Keratinocyte (primary cell): ENCODE measurements around the gene TP73. TPM values are rescaled to one million over a fixed set of nuclear protein-coding genes. Genes with fewer than 3 reads are reported as not detected.

ENCODE experiments used
- DNase-seq: peaks from one replicate; pipeline ENCODE4 v3.0.0-alpha.2; 2011; ENCODE audit warnings: low read depth, missing footprints, low spot score
- FAIRE-seq: peaks from 2 replicates; lab custom pipeline; 2011; peaks lifted over from hg19 to GRCh38; lab: Jason Lieb, UNC
- H2AFZ ChIP-seq: 2 replicates; pipeline ENCODE4 v1.6.0; 2012; ENCODE audit warnings: low read length, control low read depth, inconsistent platforms; ENCODE audit not compliant: control insufficient read depth
- H3K27ac ChIP-seq: 2 replicates; pipeline ENCODE4 v1.5.1; 2011; ENCODE audit warnings: low read length; ENCODE audit not compliant: control insufficient read depth, insufficient read depth
- H3K27me3 ChIP-seq: 3 replicates; pipeline ENCODE4 v1.6.0; 2011; ENCODE audit warnings: low read length; ENCODE audit not compliant: control insufficient read depth, insufficient read depth; ENCODE audit errors: extremely low read depth
- H3K36me3 ChIP-seq, 2 experiments: 2 replicates in 1 of 2; 3 replicates in 1 of 2; pipeline ENCODE4 v1.5.1; 2011; ENCODE audit warnings: low read length in 2 of 2, mild to moderate bottlenecking in 1 of 2; ENCODE audit not compliant: control insufficient read depth in 2 of 2, insufficient read depth in 2 of 2; ENCODE audit errors: extremely low read depth in 1 of 2
- H3K4me1 ChIP-seq: 3 replicates; pipeline ENCODE4 v1.5.1; 2011; ENCODE audit warnings: low read length; ENCODE audit not compliant: control insufficient read depth, insufficient read depth; ENCODE audit errors: extremely low read depth
- H3K4me2 ChIP-seq: 3 replicates; pipeline ENCODE4 v1.6.0; 2011; ENCODE audit warnings: low read depth, low read length; ENCODE audit not compliant: control insufficient read depth, insufficient read depth; ENCODE audit errors: extremely low read depth
- H3K4me3 ChIP-seq, 3 experiments: fragments of 200-600 bp in 1 of 3; sonication (generic) in 1 of 3; 2 replicates in 2 of 3; 3 replicates in 1 of 3; pipeline ENCODE4 v1.5.1; 2011 to 2016; ENCODE audit warnings: low read length in 3 of 3, mild to moderate bottlenecking in 3 of 3, control low read depth in 2 of 3, inconsistent platforms in 1 of 3, low read depth in 1 of 3, mixed read lengths in 1 of 3, mixed run types in 1 of 3, moderate library complexity in 1 of 3; ENCODE audit not compliant: control insufficient read depth in 2 of 3, insufficient read depth in 2 of 3; ENCODE audit errors: extremely low read depth in 1 of 3
- H3K79me2 ChIP-seq: 2 replicates; pipeline ENCODE4 v1.6.0; 2012; ENCODE audit warnings: low read length; ENCODE audit not compliant: control insufficient read depth, insufficient read depth
- H3K9ac ChIP-seq: 3 replicates; pipeline ENCODE4 v1.6.0; 2011; ENCODE audit warnings: low read length; ENCODE audit not compliant: control insufficient read depth, insufficient read depth; ENCODE audit errors: extremely low read depth
- H3K9me1 ChIP-seq: 3 replicates; pipeline ENCODE4 v1.6.0; 2011; ENCODE audit warnings: low read length; ENCODE audit not compliant: control insufficient read depth, insufficient read depth; ENCODE audit errors: extremely low read depth
- H3K9me3 ChIP-seq: 2 replicates; pipeline ENCODE4 v1.5.1; 2012; ENCODE audit warnings: low read depth, low read length; ENCODE audit not compliant: control insufficient read depth
- H4K20me1 ChIP-seq: 3 replicates; pipeline ENCODE4 v1.6.0; 2011; ENCODE audit warnings: low read length; ENCODE audit not compliant: control insufficient read depth, insufficient read depth; ENCODE audit errors: extremely low read depth
- CTCF ChIP-seq, 3 experiments: IDR thresholded peaks in 1 of 3; conservative IDR thresholded peaks in 1 of 3; optimal IDR thresholded peaks in 1 of 3; 2 replicates in 2 of 3; 3 replicates in 1 of 3; pipeline versions ENCODE3 to v1.5.1; 2011; ENCODE audit warnings: low read length in 3 of 3, mild to moderate bottlenecking in 3 of 3, moderate library complexity in 2 of 3, control low read depth in 1 of 3, inconsistent platforms in 1 of 3; ENCODE audit not compliant: insufficient read depth in 2 of 3; ENCODE audit errors: extremely low read depth in 1 of 3
- EZH2 ChIP-seq: IDR thresholded peaks from one replicate; pipeline ENCODE4 v1.6.1; 2012; ENCODE audit warnings: inconsistent platforms, mild to moderate bottlenecking, low read length, moderate library complexity
- dilution Hi-C: fragments of 300-500 bp; cut with MboI; formaldehyde crosslinking; loops from one replicate; pipeline ENCODE4 v1.7.0; 2020; ENCODE audit warnings: low sequenced_read_pairs; ENCODE audit not compliant: extremely low pct_ligation_motif_present
- polyA plus RNA-seq, 5 experiments: library from polyadenylated mRNA; depleted of rRNA in 3 of 5; stranded (reverse) in 3 of 5; stranded (forward) in 1 of 5; unstranded in 1 of 5; fragments of >200 nt; gene quantifications; 1 replicate in 1 of 5; 2 replicates in 3 of 5; 3 replicates in 1 of 5; pipeline versions ENCODE4 v1.2.1 to v1.2.3, GENCODE V29; 2011 to 2012; ENCODE audit warnings: missing spikeins in 2 of 5, low read depth in 1 of 5, low replicate concordance in 1 of 5

Gene TP73
- polyA plus RNA-seq, 1 donor (not counting 4 experiments of a cell fraction or from before 2014, with no cell fraction given), result 0.14 TPM

- Histone ChIP-seq H3K4me1 (peaks cover 16% of the 10 kb centered on the region), H3K9ac (peak overlapping the region; percentile 68), H3K79me2 (no peaks in the 10 kb centered on the region), H3K4me2 (peak overlapping the region; percentile 85), H3K27me3 (no peaks in the 10 kb centered on the region), H3K9me1 (no peaks in the 10 kb centered on the region), H3K9me3 (no peaks in the 10 kb centered on the region), H4K20me1 (no peaks in the 10 kb centered on the region), H3K36me3 (peaks cover 9 to 10% of the 10 kb centered on the region in 2 experiments), H2AFZ (peak overlapping the region; percentile 33), H3K27ac (no peak overlapping the region), H3K4me3 (peak overlapping the region; percentile 71 to 98 (median 92))
- FAIRE-seq, result no peak
- peak in 1 of 3 experiments; percentile 26 for TF ChIP-seq CTCF (optimal IDR thresholded peaks at IDR 0.05 in 1 of 3, IDR thresholded peaks at IDR 0.05 in 1 of 3, conservative IDR thresholded peaks at IDR 0.05 in 1 of 3; ENCODE audit: extremely low read depth in 1 of 3, insufficient read depth in 2 of 3, low read length in 3 of 3)
- TF ChIP-seq EZH2, result no peak
- dilution Hi-C loops, result loop anchor here (25.0 kb wide), 1 partner anchor 88 kb away; no protein-coding TSS in a partner anchor
- DNase-seq, result no peak
Measured at GRCh38 chr1:3625151-3625907, 27.0 kb upstream of the TP73 start.

GRCh38 chr1:3626025-3626424, 26.3 kb upstream of the TP73 start:
- H3K27ac ChIP-seq, result no peak overlapping the region
- dilution Hi-C loops, result loop anchor here (25.0 kb wide), 1 partner anchor 89 kb away; no protein-coding TSS in a partner anchor
- FAIRE-seq (no peak), DNase-seq (no peak)
- H3K4me3 ChIP-seq, result peak overlapping the region in 2 of 3 experiments; percentile 76 to 98
- no peak overlapping the region for H3K9ac ChIP-seq
- H3K4me1 ChIP-seq, result peaks cover 16% of the 10 kb centered on the region
- H3K36me3 ChIP-seq, result peaks cover 9 to 11% of the 10 kb centered on the region in 2 experiments
- no peaks in the 10 kb centered on the region for H4K20me1 ChIP-seq
- peak overlapping the region; percentile 85 for H3K4me2 ChIP-seq
- no peak overlapping the region for H2AFZ ChIP-seq
- no peak for TF ChIP-seq CTCF (optimal IDR thresholded peaks at IDR 0.05 in 1 of 3, IDR thresholded peaks at IDR 0.05 in 1 of 3, conservative IDR thresholded peaks at IDR 0.05 in 1 of 3; ENCODE audit: extremely low read depth in 1 of 3, insufficient read depth in 2 of 3, low read length in 3 of 3)
- TF ChIP-seq EZH2, result no peak
- no peaks in the 10 kb centered on the region for H3K9me3 ChIP-seq
- H3K9me1 ChIP-seq, result no peaks in the 10 kb centered on the region
- no peaks in the 10 kb centered on the region for H3K79me2 ChIP-seq
- no peaks in the 10 kb centered on the region for H3K27me3 ChIP-seq
